MM.1S (cell line): ENCODE data around the gene NPAS4.

ENCODE experiments used
- DNase-seq: peaks from one replicate; pipeline ENCODE4 v3.0.0-alpha.2; 2015
- H2AFZ ChIP-seq: fragments of 300-600 bp; sonication (generic); 2 replicates; pipeline ENCODE4 v1.6.0; 2016; ENCODE audit warnings: antibody characterized with exemption, low read length
- H3F3A ChIP-seq: fragments of 300-600 bp; sonication (generic); 2 replicates; pipeline ENCODE4 v1.6.1; 2016; ENCODE audit warnings: mild to moderate bottlenecking, antibody characterized with exemption, low read length, moderate library complexity, mixed read lengths; ENCODE audit not compliant: insufficient read depth
- H3K27ac ChIP-seq: fragments of 300-600 bp; sonication (generic); 2 replicates; pipeline ENCODE4 v1.5.1; 2016; ENCODE audit warnings: mild to moderate bottlenecking, low read length
- H3K27me3 ChIP-seq: fragments of 300-600 bp; sonication (generic); replicated peaks from 2 replicates; pipeline ENCODE4 v1.6.0; 2016; ENCODE audit warnings: low read length; ENCODE audit not compliant: insufficient read depth
- H3K36me3 ChIP-seq: fragments of 300-600 bp; sonication (generic); replicated peaks from 2 replicates; pipeline ENCODE4 v1.6.1; 2016; ENCODE audit warnings: mild to moderate bottlenecking, low read length, mixed read lengths; ENCODE audit not compliant: insufficient read depth
- H3K4me1 ChIP-seq: fragments of 300-600 bp; sonication (generic); 2 replicates; pipeline ENCODE4 v1.6.1; 2016; ENCODE audit warnings: low read length, mixed read lengths
- H3K4me2 ChIP-seq: fragments of 300-600 bp; sonication (generic); 2 replicates; pipeline ENCODE4 v1.6.0; 2016; ENCODE audit warnings: low read depth, low read length
- H3K4me3 ChIP-seq: fragments of 300-600 bp; sonication (generic); 2 replicates; pipeline ENCODE4 v1.5.1; 2016; ENCODE audit warnings: low read length, mixed read lengths
- H3K79me2 ChIP-seq: fragments of 300-600 bp; sonication (generic); 2 replicates; pipeline ENCODE4 v1.6.1; 2016; ENCODE audit warnings: mixed run types, low read length, mixed read lengths
- H3K9ac ChIP-seq: fragments of 300-600 bp; sonication (generic); 2 replicates; pipeline ENCODE4 v1.6.1; 2016; ENCODE audit warnings: low read length, mixed read lengths
- H3K9me2 ChIP-seq: fragments of 300-600 bp; sonication (generic); replicated peaks from 2 replicates; pipeline ENCODE4 v1.6.1; 2016; ENCODE audit warnings: mild to moderate bottlenecking, low read length, mixed read lengths; ENCODE audit not compliant: insufficient read depth
- H3K9me3 ChIP-seq: fragments of 300-600 bp; sonication (generic); replicated peaks from 2 replicates; pipeline ENCODE4 v1.6.1; 2016; ENCODE audit warnings: mild to moderate bottlenecking, low read length, mixed read lengths; ENCODE audit not compliant: insufficient read depth
- H4K20me1 ChIP-seq: fragments of 300-600 bp; sonication (generic); 2 replicates; pipeline ENCODE4 v1.6.1; 2016; ENCODE audit warnings: mild to moderate bottlenecking, low read length, moderate library complexity, mixed read lengths; ENCODE audit not compliant: insufficient read depth
- CTCF ChIP-seq: fragments of 300-600 bp; sonication (generic); IDR thresholded peaks from 2 replicates; pipeline ENCODE4 v1.5.1; 2016; ENCODE audit warnings: antibody characterized with exemption, low read length, mixed read lengths
- EZH2 ChIP-seq: fragments of 300-600 bp; sonication (generic); optimal IDR thresholded peaks from 2 replicates; pipeline ENCODE3; 2017; ENCODE audit warnings: low read depth, mild to moderate bottlenecking, antibody characterized with exemption, low read length, mixed read lengths
- EZH2phosphoT487 ChIP-seq: fragments of 300-600 bp; sonication (generic); IDR thresholded peaks from 2 replicates; pipeline ENCODE4 v1.6.1; 2018; ENCODE audit warnings: antibody characterized with exemption, low read length

NPAS4 gene

GRCh38 chr11:66471142-66471541 lies 50.3 kb downstream of the NPAS4 start:
- Histone ChIP-seq H3K27ac (no peak overlapping the region), H3K9ac (no peak overlapping the region), H3K27me3 (no peaks in the 10 kb centered on the region), H2AFZ (no peak overlapping the region), H3K79me2 (peaks cover 5% of the 10 kb centered on the region; the same call in 1 of the 2 replicates), H3F3A (no peaks in the 10 kb centered on the region), H4K20me1 (no peaks in the 10 kb centered on the region), H3K9me2 (no peaks in the 10 kb centered on the region), H3K4me3 (no peak overlapping the region), H3K4me1 (peaks cover 6% of the 10 kb centered on the region; the same call in 1 of the 2 replicates), H3K36me3 (no peaks in the 10 kb centered on the region), H3K4me2 (no peak overlapping the region), H3K9me3 (no peaks in the 10 kb centered on the region)
- TF ChIP-seq EZH2phosphoT487 (no peak), CTCF (no peak), EZH2 (no peak)
- no peak for DNase-seq

- H3K9ac ChIP-seq = no peak overlapping the region
- H3K9me3 ChIP-seq = no peaks in the 10 kb centered on the region
- H2AFZ ChIP-seq = no peak overlapping the region
- no peaks in the 10 kb centered on the region for H4K20me1 ChIP-seq
- no peaks in the 10 kb centered on the region for H3K27me3 ChIP-seq
- peaks cover 5% of the 10 kb centered on the region; the same call in 1 of the 2 replicates for H3K79me2 ChIP-seq
- no peaks in the 10 kb centered on the region for H3K36me3 ChIP-seq
- H3K4me1 ChIP-seq = peaks cover 6% of the 10 kb centered on the region; the same call in 1 of the 2 replicates
- H3K27ac ChIP-seq = no peak overlapping the region
- no peaks in the 10 kb centered on the region for H3K9me2 ChIP-seq
- no peak overlapping the region for H3K4me2 ChIP-seq
- no peak overlapping the region for H3K4me3 ChIP-seq
- TF ChIP-seq EZH2 = no peak
- TF ChIP-seq CTCF = no peak
- no peak for TF ChIP-seq EZH2phosphoT487
- no peaks in the 10 kb centered on the region for H3F3A ChIP-seq
- no peak for DNase-seq
Observed at GRCh38 chr11:66472054-66472453, 51.2 kb downstream of the NPAS4 start.

GRCh38 chr11:66473167-66473566 lies 52.3 kb downstream of the NPAS4 start:
- Histone ChIP-seq H3K9me2 (no peaks in the 10 kb centered on the region), H3F3A (no peaks in the 10 kb centered on the region), H2AFZ (no peak overlapping the region), H3K4me1 (no peaks in the 10 kb centered on the region), H3K4me3 (no peak overlapping the region), H3K9ac (no peak overlapping the region), H3K27ac (no peak overlapping the region), H3K9me3 (no peaks in the 10 kb centered on the region), H3K79me2 (no peaks in the 10 kb centered on the region; the same call in 1 of the 2 replicates), H3K27me3 (no peaks in the 10 kb centered on the region), H3K36me3 (no peaks in the 10 kb centered on the region), H4K20me1 (no peaks in the 10 kb centered on the region), H3K4me2 (no peak overlapping the region)
- TF ChIP-seq EZH2phosphoT487 = no peak
- no peak for TF ChIP-seq CTCF
- no peak for TF ChIP-seq EZH2
- no peak for DNase-seq
